Measurements from ENCODE around the gene MATN4. TPM values are rescaled to one million over a fixed set of nuclear protein-coding genes. Genes with fewer than 3 reads are reported as not detected.

The MATN4 gene
- total RNA-seq, 1 experiment from 2014 or later = 1.9 TPM

- DNase-seq (ENCODE audit: low spot score) = no peak
- Mint-ChIP-seq H3K27ac (peak overlapping the region; percentile 98), H3K4me1 (peaks cover 83% of the 10 kb centered on the region), H3K4me3 (no peak overlapping the region; the same call in 1 of the 2 replicates), H3K27me3 (ENCODE audit: low read depth) (no peaks in the 10 kb centered on the region), H3K36me3 (peaks cover 5% of the 10 kb centered on the region), H3K9me3 (no peaks in the 10 kb centered on the region)
- no peak for ATAC-seq
- no peak for TF ChIP-seq ARID4B (CRISPR knock-in tag; IDR thresholded peaks at IDR 0.05; ENCODE audit: borderline replicate concordance)
- no peak for TF ChIP-seq OVOL2 (CRISPR knock-in tag; IDR thresholded peaks at IDR 0.05; ENCODE audit: borderline replicate concordance)
- peak; percentile 20; the same call in 1 of the 2 replicates for TF ChIP-seq ZNF121 (CRISPR knock-in tag; IDR thresholded peaks at IDR 0.05)
- ChIA-PET POLR2A (interaction anchor here (1.1 kb wide), 1 partner anchor 18 kb away, joined by 5 read pairs; the partner anchor contains the start of gene SYS1), CTCF (interaction anchor here (0.6 to 4.4 kb wide), 9 partner anchors 8 to 93 kb away, joined by 3 to 27 read pairs (median 4); partner anchors contain the start of genes MATN4 and SYS1)
Measured at GRCh38 chr20:45344168-45344860, 36.2 kb upstream of the MATN4 start.

DNA sequence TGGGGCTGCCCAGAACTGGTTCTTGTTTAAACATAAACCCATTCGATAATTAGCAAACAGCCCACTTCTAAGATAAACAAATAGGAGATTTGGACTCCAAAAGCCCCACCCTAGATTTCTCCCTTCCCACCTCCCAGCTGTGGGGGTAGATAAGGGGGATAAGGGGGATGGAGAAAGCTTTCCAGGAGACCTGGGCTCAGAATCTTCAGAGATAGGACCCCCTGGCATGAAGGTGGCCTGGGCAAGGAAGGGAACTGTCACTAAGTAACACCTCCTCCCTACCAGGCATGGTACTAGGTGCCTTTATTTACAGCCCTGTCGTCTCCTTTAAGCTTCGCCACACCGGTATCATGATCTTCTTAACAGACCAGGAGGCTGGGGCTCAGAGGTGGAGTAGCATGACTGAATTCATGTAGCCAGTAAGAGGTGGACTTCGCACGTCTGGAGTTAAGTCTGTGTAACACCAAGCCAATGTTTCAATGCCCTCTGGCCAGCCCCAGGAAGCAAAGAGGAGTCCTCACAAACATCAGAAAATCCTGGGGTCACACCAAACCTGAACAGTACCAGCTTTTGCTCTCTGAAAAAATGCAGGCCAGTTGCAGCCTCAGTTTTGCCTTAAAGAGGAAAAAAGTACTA lies 35.6 kb upstream of the MATN4 start:
- ATAC-seq = no peak
- H3K27me3 Mint-ChIP-seq (ENCODE audit: low read depth) = no peaks in the 10 kb centered on the region
- TF ChIP-seq ZNF396 (CRISPR knock-in tag; IDR thresholded peaks at IDR 0.05; ENCODE audit: borderline replicate concordance) (no peak), CBFB (CRISPR knock-in tag; IDR thresholded peaks at IDR 0.05; ENCODE audit: low read depth) (no peak), ZMAT4 (CRISPR knock-in tag; IDR thresholded peaks at IDR 0.05) (no peak), NFYB (CRISPR knock-in tag; conservative IDR thresholded peaks at IDR 0.05; ENCODE audit: low read depth) (no peak), TEAD4 (CRISPR knock-in tag; IDR thresholded peaks at IDR 0.05) (no peak), GTF2I (CRISPR knock-in tag; conservative IDR thresholded peaks at IDR 0.05) (no peak), MLX (CRISPR knock-in tag; IDR thresholded peaks at IDR 0.05) (no peak), ETV6 (CRISPR knock-in tag; IDR thresholded peaks at IDR 0.05) (no peak), FOXP1 (CRISPR knock-in tag; IDR thresholded peaks at IDR 0.05; ENCODE audit: borderline replicate concordance) (no peak)
- TF ChIP-seq, protein P1, sequence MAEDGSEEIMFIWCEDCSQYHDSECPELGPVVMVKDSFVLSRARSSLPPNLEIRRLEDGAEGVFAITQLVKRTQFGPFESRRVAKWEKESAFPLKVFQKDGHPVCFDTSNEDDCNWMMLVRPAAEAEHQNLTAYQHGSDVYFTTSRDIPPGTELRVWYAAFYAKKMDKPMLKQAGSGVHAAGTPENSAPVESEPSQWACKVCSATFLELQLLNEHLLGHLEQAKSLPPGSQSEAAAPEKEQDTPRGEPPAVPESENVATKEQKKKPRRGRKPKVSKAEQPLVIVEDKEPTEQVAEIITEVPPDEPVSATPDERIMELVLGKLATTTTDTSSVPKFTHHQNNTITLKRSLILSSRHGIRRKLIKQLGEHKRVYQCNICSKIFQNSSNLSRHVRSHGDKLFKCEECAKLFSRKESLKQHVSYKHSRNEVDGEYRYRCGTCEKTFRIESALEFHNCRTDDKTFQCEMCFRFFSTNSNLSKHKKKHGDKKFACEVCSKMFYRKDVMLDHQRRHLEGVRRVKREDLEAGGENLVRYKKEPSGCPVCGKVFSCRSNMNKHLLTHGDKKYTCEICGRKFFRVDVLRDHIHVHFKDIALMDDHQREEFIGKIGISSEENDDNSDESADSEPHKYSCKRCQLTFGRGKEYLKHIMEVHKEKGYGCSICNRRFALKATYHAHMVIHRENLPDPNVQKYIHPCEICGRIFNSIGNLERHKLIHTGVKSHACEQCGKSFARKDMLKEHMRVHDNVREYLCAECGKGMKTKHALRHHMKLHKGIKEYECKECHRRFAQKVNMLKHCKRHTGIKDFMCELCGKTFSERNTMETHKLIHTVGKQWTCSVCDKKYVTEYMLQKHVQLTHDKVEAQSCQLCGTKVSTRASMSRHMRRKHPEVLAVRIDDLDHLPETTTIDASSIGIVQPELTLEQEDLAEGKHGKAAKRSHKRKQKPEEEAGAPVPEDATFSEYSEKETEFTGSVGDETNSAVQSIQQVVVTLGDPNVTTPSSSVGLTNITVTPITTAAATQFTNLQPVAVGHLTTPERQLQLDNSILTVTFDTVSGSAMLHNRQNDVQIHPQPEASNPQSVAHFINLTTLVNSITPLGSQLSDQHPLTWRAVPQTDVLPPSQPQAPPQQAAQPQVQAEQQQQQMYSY (CRISPR knock-in tag; IDR thresholded peaks at IDR 0.05) = no peak
- peak overlapping the region; percentile 98 for H3K27ac Mint-ChIP-seq
- H3K4me3 Mint-ChIP-seq = peak overlapping the region; percentile 65
- H3K9me3 Mint-ChIP-seq = no peaks in the 10 kb centered on the region
- POLR2A ChIA-PET = interaction anchor here (1.1 to 2.4 kb wide), 3 partner anchors 19 to 22 kb away, joined by 3 to 11 read pairs (median 5); partner anchors contain the start of gene SYS1
- DNase-seq (ENCODE audit: low spot score) = no peak
- H3K36me3 Mint-ChIP-seq = peaks cover 5% of the 10 kb centered on the region
- CTCF ChIA-PET = interaction anchor here (0.8 to 4.4 kb wide), 9 partner anchors 9 to 93 kb away, joined by 3 to 27 read pairs (median 4); partner anchors contain the start of gene SYS1
- H3K4me1 Mint-ChIP-seq = peaks cover 89% of the 10 kb centered on the region

Data from WTC11 (cell line).